GM23338 (cell line): ENCODE results near the gene KRT84. TPM values are rescaled to one million over a fixed set of nuclear protein-coding genes. Genes with fewer than 3 reads are reported as not detected.

Experiments used
- ATAC-seq: fragments of 200-7000 bp; cut with Tn5 transposase; 3 replicates; pipeline ENCODE4 v1.9.1; 2020
- DNase-seq: peaks from one replicate; pipeline ENCODE4 v3.0.0-alpha.2; 2015; ENCODE audit warnings: low spot score
- H2AFZ ChIP-seq: fragments of 200-600 bp; sonication (generic); 2 replicates; pipeline ENCODE4 v1.8.0; 2016; ENCODE audit warnings: antibody characterized with exemption, mild to moderate bottlenecking, moderate library complexity
- H3F3A ChIP-seq: fragments of 200-600 bp; sonication (generic); replicated peaks from 2 replicates; pipeline ENCODE4 v1.8.0; 2017; ENCODE audit warnings: antibody characterized with exemption, mixed run types, low read depth
- H3K27ac ChIP-seq: fragments of 200-600 bp; sonication (generic); 2 replicates; pipeline ENCODE4 v1.6.1; 2016; ENCODE audit warnings: low read depth
- H3K27me3 ChIP-seq: fragments of 200-600 bp; sonication (generic); 2 replicates; pipeline ENCODE4 v1.8.0; 2016; ENCODE audit warnings: mild to moderate bottlenecking, mixed run types, moderate library complexity; ENCODE audit not compliant: insufficient read depth
- H3K36me3 ChIP-seq: fragments of 200-600 bp; sonication (generic); 2 replicates; pipeline ENCODE4 v1.8.0; 2016; ENCODE audit warnings: mild to moderate bottlenecking; ENCODE audit not compliant: insufficient read depth
- H3K4me1 ChIP-seq: fragments of 200-600 bp; sonication (generic); 2 replicates; pipeline ENCODE4 v1.8.0; 2016; ENCODE audit warnings: mild to moderate bottlenecking, moderate library complexity; ENCODE audit not compliant: insufficient read depth
- H3K4me2 ChIP-seq: fragments of 200-600 bp; sonication (generic); 2 replicates; pipeline ENCODE4 v1.7.1; 2017; ENCODE audit warnings: mixed run types
- H3K4me3 ChIP-seq: fragments of 200-600 bp; sonication (generic); 2 replicates; pipeline ENCODE4 v1.6.1; 2016; ENCODE audit warnings: mixed run types
- H3K79me2 ChIP-seq: fragments of 200-600 bp; sonication (generic); replicated peaks from 2 replicates; pipeline ENCODE4 v1.8.0; 2017; ENCODE audit warnings: mild to moderate bottlenecking; ENCODE audit not compliant: insufficient read depth
- H3K9me2 ChIP-seq: fragments of 200-600 bp; sonication (generic); 2 replicates; pipeline ENCODE4 v1.8.0; 2017; ENCODE audit not compliant: insufficient read depth
- H4K20me1 ChIP-seq: fragments of 200-600 bp; sonication (generic); replicated peaks from 2 replicates; pipeline ENCODE4 v1.8.0; 2017; ENCODE audit warnings: mild to moderate bottlenecking; ENCODE audit not compliant: insufficient read depth
- H3K27ac Mint-ChIP-seq: 2 replicates; pipeline ENCODE4 v1.8.0; 2020; ENCODE audit warnings: inconsistent platforms, mild to moderate bottlenecking, moderate library complexity, mixed read lengths
- H3K27me3 Mint-ChIP-seq: 3 replicates; pipeline ENCODE4 v1.8.0; 2022; ENCODE audit warnings: low read depth, mild to moderate bottlenecking, moderate library complexity, mixed read lengths, inconsistent platforms; ENCODE audit not compliant: insufficient read depth, poor library complexity
- H3K36me3 Mint-ChIP-seq: 3 replicates; pipeline ENCODE4 v1.8.0; 2021; ENCODE audit warnings: low read depth, mild to moderate bottlenecking, inconsistent platforms, moderate library complexity, mixed read lengths
- H3K4me1 Mint-ChIP-seq: 3 replicates; pipeline ENCODE4 v1.8.0; 2020; ENCODE audit warnings: mild to moderate bottlenecking, inconsistent platforms, mixed read lengths
- H3K4me3 Mint-ChIP-seq: 3 replicates; pipeline ENCODE4 v1.8.0; 2021; ENCODE audit warnings: moderate library complexity, mild to moderate bottlenecking, inconsistent platforms, mixed read lengths
- H3K9me3 Mint-ChIP-seq: 3 replicates; pipeline ENCODE4 v1.8.0; 2020; ENCODE audit warnings: moderate library complexity, mild to moderate bottlenecking, inconsistent platforms, mixed read lengths
- CREB1 ChIP-seq: fragments of 250-450 bp; sonication (Bioruptor Pico); IDR thresholded peaks from 2 replicates; pipeline ENCODE4 v1.5.0; 2020; ENCODE audit warnings: low read depth, mild to moderate bottlenecking, moderate library complexity
- CTCF ChIP-seq, 2 experiments: fragments of 200-600 bp in 1 of 2; sonication (generic) in 1 of 2; conservative IDR thresholded peaks; 2 replicates each; pipeline versions ENCODE4 v1.5.1 to v1.6.1; 2016 to 2017; ENCODE audit warnings: antibody characterized with exemption in 2 of 2, low read depth in 2 of 2, mild to moderate bottlenecking in 2 of 2, moderate library complexity in 1 of 2
- ETS1 ChIP-seq: IDR thresholded peaks from 2 replicates; pipeline ENCODE4 v1.6.1; 2016; ENCODE audit warnings: antibody characterized with exemption
- EZH2 ChIP-seq: fragments of 200-600 bp; sonication (generic); IDR thresholded peaks from one replicate; pipeline ENCODE4 v1.8.0; 2017; ENCODE audit warnings: antibody characterized with exemption, mild to moderate bottlenecking, low read depth; ENCODE audit not compliant: unreplicated experiment
- EZH2phosphoT487 ChIP-seq: fragments of 200-600 bp; sonication (generic); IDR thresholded peaks from one replicate; pipeline ENCODE4 v1.8.1; 2018; ENCODE audit warnings: antibody characterized with exemption; ENCODE audit not compliant: unreplicated experiment
- JUNB ChIP-seq: IDR thresholded peaks from one replicate; pipeline ENCODE4 v1.6.1; 2016; ENCODE audit warnings: antibody characterized with exemption; ENCODE audit not compliant: unreplicated experiment
- NANOG ChIP-seq: IDR thresholded peaks from 2 replicates; pipeline ENCODE4 v1.6.1; 2016; ENCODE audit warnings: antibody characterized with exemption, borderline replicate concordance
- POLR2AphosphoS5 ChIP-seq: IDR thresholded peaks from 2 replicates; pipeline ENCODE4 v1.6.1; 2016; ENCODE audit warnings: antibody characterized with exemption, low read depth
- REST ChIP-seq: IDR thresholded peaks from one replicate; pipeline ENCODE4 v1.6.1; 2018; ENCODE audit warnings: antibody characterized with exemption; ENCODE audit not compliant: unreplicated experiment
- STAT1 ChIP-seq: IDR thresholded peaks from one replicate; pipeline ENCODE4 v1.6.1; 2016; ENCODE audit warnings: antibody characterized with exemption; ENCODE audit not compliant: unreplicated experiment
- ZNF114 ChIP-seq: fragments of 250-450 bp; sonication (Bioruptor Pico); IDR thresholded peaks from 2 replicates; pipeline ENCODE4 v1.5.0; 2020; ENCODE audit warnings: mild to moderate bottlenecking, moderate library complexity
- ZNF331 ChIP-seq: fragments of 250-450 bp; sonication (Bioruptor Pico); IDR thresholded peaks from 2 replicates; pipeline ENCODE4 v1.5.0; 2020; ENCODE audit warnings: low read depth, mild to moderate bottlenecking, moderate library complexity
- ZNF462 ChIP-seq: fragments of 250-450 bp; sonication (Bioruptor Pico); IDR thresholded peaks from 2 replicates; pipeline ENCODE4 v1.5.0; 2020; ENCODE audit warnings: mild to moderate bottlenecking, moderate library complexity
- polyA plus RNA-seq: library from polyadenylated mRNA; unstranded; fragments of >200 nt; fragmentation: Nextera tagmentation; extraction: Ambion mirVana; gene quantifications from 2 replicates; pipeline ENCODE4 v1.2.1, GENCODE V29; 2016
- total RNA-seq: library from RNA; depleted of rRNA; stranded (reverse); fragments of >200 nt; shearing (Covaris generic); gene quantifications from 2 replicates; pipeline ENCODE4 v1.2.3, GENCODE V29; 2014

Gene KRT84
- total and polyA plus RNA-seq, 2 experiments from 2014 or later: not detected

DNA sequence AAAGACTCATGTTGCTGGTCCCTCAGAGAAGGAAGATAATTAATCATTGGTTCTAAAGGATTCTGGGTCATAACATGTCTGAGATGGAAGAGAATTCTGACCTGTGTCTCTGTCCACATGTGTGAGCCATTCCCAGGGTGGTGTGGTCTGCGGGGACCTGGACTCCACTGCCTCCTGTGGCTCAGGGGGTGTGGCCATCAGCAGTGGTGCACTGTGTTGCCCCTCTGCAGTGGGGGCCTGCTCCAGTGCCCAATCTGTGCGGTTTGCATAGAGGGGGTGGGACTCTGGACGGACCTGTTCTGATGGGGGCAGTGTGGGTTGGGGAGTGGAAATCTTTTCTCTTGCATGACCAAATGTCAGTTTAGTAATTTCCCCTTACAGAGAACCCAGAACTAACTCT is 31.7 kb downstream of the KRT84 start:
- Mint-ChIP-seq H3K27ac (no peak overlapping the region), H3K36me3 (no peaks in the 10 kb centered on the region), H3K4me3 (no peak overlapping the region), H3K4me1 (peaks cover 9% of the 10 kb centered on the region), H3K9me3 (no peaks in the 10 kb centered on the region), H3K27me3 (no peaks in the 10 kb centered on the region)
- no peaks in the 10 kb centered on the region for H3K4me1 ChIP-seq
- H3K4me3 ChIP-seq: no peak overlapping the region
- H3K9me2 ChIP-seq: no peaks in the 10 kb centered on the region
- no peaks in the 10 kb centered on the region for H3K79me2 ChIP-seq
- TF ChIP-seq NANOG (no peak), EZH2 (no peak), REST (no peak), ZNF114 (no peak), CTCF (conservative IDR thresholded peaks at IDR 0.05; ENCODE audit: low read depth in 2 of 2) (no peak), STAT1 (no peak), POLR2AphosphoS5 (no peak), JUNB (no peak), EZH2phosphoT487 (no peak), CREB1 (no peak), ZNF462 (CRISPR knock-in tag) (no peak), ETS1 (no peak), ZNF331 (CRISPR knock-in tag) (no peak)
- no peaks in the 10 kb centered on the region for H3K27me3 ChIP-seq
- H2AFZ ChIP-seq: no peak overlapping the region
- ATAC-seq (no peak), DNase-seq (no peak)
- no peaks in the 10 kb centered on the region for H3K36me3 ChIP-seq
- no peak overlapping the region for H3K27ac ChIP-seq
- no peak overlapping the region for H3K4me2 ChIP-seq
- H3F3A ChIP-seq: no peaks in the 10 kb centered on the region
- H4K20me1 ChIP-seq: no peaks in the 10 kb centered on the region; the same call in 1 of the 2 replicates
